Astrocyte of the spinal cord (primary cell): Measurements from ENCODE around the gene ANXA1.

Source experiments
- DNase-seq: peaks from one replicate; pipeline ENCODE4 v3.0.0; 2011; ENCODE audit warnings: low read depth, low spot score
- H3K4me3 ChIP-seq: 2 replicates; pipeline ENCODE4 v1.5.1; 2011; ENCODE audit warnings: low read depth, mild to moderate bottlenecking, low read length, moderate library complexity
- in situ Hi-C: cut with HindIII; loops from 2 replicates; pipeline ENCODE4 v1.10.0; 2017; ENCODE audit warnings: low sequenced_read_pairs
- TF ChIP-seq, protein P1 (sequence below): IDR thresholded peaks from 2 replicates; pipeline ENCODE4 v1.5.1; 2012; ENCODE audit warnings: low read depth, mild to moderate bottlenecking, low read length, inconsistent platforms

ANXA1 gene

DNA sequence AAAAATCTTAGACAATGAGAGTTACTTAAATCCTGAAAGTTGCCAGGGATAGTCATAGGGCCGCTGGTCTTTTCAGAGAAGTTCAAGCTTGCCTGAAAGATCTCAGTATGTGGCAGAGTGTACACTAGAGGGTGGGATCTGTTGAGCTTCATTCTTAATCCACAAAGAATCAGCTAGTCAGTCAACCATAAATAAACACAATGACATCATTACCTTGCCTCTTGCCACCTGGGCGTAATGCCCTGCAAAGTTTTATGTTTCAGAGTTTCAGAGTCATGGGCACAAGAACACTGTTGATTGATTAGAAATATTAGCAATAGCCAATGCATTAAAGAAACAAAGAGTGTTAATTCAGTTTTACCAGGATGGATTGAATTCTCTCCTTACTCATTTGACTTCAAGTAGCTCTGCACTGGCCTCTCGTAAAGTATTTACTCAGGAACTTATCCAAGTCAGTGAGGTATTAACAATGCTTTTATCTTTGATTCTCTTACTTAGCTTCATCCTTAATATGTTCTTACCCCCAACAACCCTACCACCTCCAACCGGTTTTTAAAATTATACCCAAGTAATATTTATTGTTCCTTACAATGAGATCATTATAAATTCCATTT is 14.3 kb upstream of the ANXA1 start:
- DNase-seq: peak; percentile 54
- in situ Hi-C loops: no loop called here
- TF ChIP-seq, protein P1, sequence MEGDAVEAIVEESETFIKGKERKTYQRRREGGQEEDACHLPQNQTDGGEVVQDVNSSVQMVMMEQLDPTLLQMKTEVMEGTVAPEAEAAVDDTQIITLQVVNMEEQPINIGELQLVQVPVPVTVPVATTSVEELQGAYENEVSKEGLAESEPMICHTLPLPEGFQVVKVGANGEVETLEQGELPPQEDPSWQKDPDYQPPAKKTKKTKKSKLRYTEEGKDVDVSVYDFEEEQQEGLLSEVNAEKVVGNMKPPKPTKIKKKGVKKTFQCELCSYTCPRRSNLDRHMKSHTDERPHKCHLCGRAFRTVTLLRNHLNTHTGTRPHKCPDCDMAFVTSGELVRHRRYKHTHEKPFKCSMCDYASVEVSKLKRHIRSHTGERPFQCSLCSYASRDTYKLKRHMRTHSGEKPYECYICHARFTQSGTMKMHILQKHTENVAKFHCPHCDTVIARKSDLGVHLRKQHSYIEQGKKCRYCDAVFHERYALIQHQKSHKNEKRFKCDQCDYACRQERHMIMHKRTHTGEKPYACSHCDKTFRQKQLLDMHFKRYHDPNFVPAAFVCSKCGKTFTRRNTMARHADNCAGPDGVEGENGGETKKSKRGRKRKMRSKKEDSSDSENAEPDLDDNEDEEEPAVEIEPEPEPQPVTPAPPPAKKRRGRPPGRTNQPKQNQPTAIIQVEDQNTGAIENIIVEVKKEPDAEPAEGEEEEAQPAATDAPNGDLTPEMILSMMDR: no peak
- H3K4me3 ChIP-seq: no peak overlapping the region

- TF ChIP-seq, protein P1: no peak
- no peak overlapping the region for H3K4me3 ChIP-seq
- in situ Hi-C loops: no loop called here
- no peak for DNase-seq
Observed at GRCh38 chr9:73137914-73138313, 13.8 kb upstream of the ANXA1 start.

GRCh38 chr9:73138516-73138915 is 13.1 kb upstream of the ANXA1 start:
- in situ Hi-C loops: no loop called here
- TF ChIP-seq, protein P1: no peak
- H3K4me3 ChIP-seq: no peak overlapping the region
- no peak for DNase-seq

- DNase-seq: no peak
- H3K4me3 ChIP-seq: no peak overlapping the region
- in situ Hi-C loops: no loop called here
- TF ChIP-seq, protein P1: no peak
Observed at GRCh38 chr9:73141282-73141681, 10.4 kb upstream of the ANXA1 start.

- in situ Hi-C loops: no loop called here
- TF ChIP-seq, protein P1: no peak
- H3K4me3 ChIP-seq: no peak overlapping the region
- peak; percentile 84 for DNase-seq
Observed at GRCh38 chr9:73143711-73144328, 7.8 kb upstream of the ANXA1 start.

DNA sequence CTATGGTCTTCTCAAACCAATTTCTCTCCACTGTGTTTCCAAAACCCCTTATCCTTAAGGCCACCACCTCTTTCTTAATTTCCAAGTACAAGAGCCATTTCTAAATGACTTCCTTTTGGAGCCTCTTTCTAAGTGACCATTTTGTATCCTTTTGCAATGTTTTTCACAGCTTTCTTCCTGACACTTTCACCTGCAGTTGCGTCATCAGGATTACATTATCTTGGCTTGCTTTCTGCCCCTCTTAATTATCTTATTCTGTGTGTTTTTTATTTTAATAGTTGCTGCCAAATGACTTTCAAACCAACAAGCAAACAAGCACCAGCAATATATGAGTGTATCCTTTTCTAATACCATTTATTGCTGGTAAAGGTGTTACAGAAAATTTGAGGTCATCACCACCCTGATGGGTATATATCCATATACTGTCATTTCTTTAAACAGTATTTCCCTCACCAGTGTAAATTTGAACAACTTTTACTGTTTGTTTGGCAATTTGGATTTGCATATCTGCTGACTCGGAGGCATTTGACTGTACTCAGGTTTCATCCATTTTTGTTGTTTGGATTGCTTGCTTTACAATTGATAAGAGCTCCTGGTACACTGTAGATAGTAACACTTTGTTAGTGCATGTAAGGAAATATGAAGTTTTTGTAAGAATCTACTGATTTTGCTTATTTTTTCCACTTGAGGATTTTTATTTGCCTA is 5.4 kb upstream of the ANXA1 start:
- in situ Hi-C loops: no loop called here
- TF ChIP-seq, protein P1: no peak
- no peak for DNase-seq

More for the DNA sequence above, 5.4 kb upstream of the ANXA1 start:
- no peak overlapping the region for H3K4me3 ChIP-seq
